ENCODE data around the gene MYH7.

- TF ChIP-seq, protein P1, sequence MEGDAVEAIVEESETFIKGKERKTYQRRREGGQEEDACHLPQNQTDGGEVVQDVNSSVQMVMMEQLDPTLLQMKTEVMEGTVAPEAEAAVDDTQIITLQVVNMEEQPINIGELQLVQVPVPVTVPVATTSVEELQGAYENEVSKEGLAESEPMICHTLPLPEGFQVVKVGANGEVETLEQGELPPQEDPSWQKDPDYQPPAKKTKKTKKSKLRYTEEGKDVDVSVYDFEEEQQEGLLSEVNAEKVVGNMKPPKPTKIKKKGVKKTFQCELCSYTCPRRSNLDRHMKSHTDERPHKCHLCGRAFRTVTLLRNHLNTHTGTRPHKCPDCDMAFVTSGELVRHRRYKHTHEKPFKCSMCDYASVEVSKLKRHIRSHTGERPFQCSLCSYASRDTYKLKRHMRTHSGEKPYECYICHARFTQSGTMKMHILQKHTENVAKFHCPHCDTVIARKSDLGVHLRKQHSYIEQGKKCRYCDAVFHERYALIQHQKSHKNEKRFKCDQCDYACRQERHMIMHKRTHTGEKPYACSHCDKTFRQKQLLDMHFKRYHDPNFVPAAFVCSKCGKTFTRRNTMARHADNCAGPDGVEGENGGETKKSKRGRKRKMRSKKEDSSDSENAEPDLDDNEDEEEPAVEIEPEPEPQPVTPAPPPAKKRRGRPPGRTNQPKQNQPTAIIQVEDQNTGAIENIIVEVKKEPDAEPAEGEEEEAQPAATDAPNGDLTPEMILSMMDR (IDR thresholded peaks at IDR 0.05) = no peak
- TF ChIP-seq POLR2A (IDR thresholded peaks at IDR 0.05) = no peak
These were observed 21.2 kb downstream of the MYH7 start for GRCh38 chr14:23414254-23414653.

Data from ovary (tissue), 3 donors.